Subcutaneous adipose tissue (tissue), 4 donors: ENCODE results near the gene SENP6. TPM values are rescaled to one million over a fixed set of nuclear protein-coding genes. Genes with fewer than 3 reads are reported as not detected.

Experiments used
- total RNA-seq, 4 donors: library from RNA; depleted of rRNA; stranded (reverse); fragments of >200 nt; gene quantifications; one replicate each; pipeline ENCODE4 v1.1.0, GENCODE V29; 2016
- TF ChIP-seq, protein P1 (sequence below): fragments of 450-650 bp; IDR thresholded peaks from one replicate; pipeline ENCODE4 v1.5.1; 2016; ENCODE audit warnings: low read depth, mild to moderate bottlenecking, control low read depth, antibody characterized with exemption, moderate library complexity

The SENP6 gene
- total RNA-seq, 4 donors from 2014 or later, result 100 to 177 (median 105) TPM

DNA sequence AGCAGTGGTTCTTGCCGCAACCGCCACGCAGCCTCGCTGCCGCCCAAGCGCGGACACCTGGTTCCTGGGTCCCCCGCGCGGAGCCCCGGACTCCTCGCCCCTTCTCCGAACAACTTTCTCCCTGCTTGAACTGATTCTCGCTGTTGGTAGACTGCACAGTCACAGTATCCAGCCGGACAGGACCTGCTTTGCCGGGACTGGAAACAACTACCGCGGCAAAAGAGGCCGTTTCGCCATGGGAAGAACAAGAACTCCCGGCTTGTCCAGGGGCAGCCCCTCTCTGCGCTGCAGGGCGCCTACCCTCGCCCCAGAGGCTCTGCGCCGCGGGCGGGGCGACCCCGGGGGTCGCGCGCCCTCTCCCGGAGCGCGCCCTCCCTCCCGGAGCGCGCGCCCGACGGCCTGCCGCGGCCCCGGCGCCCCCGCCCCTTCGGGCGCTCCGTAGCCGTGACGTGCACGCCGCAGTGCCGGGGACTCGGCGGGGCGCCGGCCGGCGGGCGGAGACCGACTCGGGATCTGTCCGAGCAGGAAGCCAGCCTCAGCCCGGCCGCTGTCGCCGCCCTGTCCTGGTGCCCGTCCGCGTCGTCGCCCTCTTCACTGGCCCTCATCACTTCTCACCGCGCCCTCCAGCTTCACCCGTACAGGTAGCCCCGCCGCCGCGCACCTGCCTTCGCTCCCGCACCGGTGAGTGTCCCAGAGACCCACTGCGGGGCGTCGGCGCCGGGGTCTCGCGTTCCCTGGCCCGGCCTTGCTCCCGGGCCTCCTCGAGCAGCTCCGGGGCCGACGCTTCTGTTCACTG is 147.3 kb downstream of the SENP6 start, which contains the start of gene MYO6:
MYO6 (plus strand) TSS at position 497 of the 796 bp plus-strand sequence. CDS start 68,309 bp downstream, outside the sequence.
- TF ChIP-seq, protein P1, sequence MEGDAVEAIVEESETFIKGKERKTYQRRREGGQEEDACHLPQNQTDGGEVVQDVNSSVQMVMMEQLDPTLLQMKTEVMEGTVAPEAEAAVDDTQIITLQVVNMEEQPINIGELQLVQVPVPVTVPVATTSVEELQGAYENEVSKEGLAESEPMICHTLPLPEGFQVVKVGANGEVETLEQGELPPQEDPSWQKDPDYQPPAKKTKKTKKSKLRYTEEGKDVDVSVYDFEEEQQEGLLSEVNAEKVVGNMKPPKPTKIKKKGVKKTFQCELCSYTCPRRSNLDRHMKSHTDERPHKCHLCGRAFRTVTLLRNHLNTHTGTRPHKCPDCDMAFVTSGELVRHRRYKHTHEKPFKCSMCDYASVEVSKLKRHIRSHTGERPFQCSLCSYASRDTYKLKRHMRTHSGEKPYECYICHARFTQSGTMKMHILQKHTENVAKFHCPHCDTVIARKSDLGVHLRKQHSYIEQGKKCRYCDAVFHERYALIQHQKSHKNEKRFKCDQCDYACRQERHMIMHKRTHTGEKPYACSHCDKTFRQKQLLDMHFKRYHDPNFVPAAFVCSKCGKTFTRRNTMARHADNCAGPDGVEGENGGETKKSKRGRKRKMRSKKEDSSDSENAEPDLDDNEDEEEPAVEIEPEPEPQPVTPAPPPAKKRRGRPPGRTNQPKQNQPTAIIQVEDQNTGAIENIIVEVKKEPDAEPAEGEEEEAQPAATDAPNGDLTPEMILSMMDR, result no peak

DNA sequence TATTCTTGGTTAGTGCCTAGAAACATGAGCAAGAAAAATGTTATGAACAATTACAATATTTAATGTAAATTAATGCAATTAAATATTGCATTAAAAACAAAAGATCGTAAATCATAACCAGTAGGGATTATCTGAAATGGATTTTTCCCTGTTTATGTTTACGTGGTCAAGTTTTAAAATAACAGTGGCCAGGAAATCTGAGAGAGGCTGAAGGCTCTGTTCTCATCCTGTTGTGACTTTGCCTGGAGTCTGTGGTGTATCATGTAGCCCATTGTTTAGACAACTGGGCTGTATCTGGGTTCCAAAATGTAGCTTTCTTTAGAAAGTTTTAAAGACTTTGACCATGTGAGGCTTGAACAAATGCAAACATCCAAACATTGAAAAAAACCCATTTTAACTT is 149.8 kb downstream of the SENP6 start:
- TF ChIP-seq, protein P1, result no peak

DNA sequence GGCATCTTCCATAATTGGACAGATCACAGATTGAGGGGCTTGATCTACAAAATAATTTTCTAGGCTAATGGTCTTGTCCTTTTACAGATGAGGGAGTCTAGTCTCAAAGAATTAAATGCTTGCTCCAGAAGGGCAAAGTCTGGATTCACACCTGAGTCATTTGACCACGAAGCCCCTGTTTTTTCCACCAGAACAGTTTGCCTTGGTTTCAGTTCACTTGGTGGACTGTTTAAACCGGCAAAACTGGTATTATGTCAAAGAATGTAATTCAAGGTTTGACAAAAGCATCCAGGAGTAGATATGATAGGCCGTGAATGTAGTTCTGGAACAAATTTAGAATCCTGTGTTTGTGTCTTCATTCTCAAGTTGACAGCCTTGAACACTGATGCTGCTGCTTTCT is 150.7 kb downstream of the SENP6 start:
- TF ChIP-seq, protein P1, result no peak

DNA sequence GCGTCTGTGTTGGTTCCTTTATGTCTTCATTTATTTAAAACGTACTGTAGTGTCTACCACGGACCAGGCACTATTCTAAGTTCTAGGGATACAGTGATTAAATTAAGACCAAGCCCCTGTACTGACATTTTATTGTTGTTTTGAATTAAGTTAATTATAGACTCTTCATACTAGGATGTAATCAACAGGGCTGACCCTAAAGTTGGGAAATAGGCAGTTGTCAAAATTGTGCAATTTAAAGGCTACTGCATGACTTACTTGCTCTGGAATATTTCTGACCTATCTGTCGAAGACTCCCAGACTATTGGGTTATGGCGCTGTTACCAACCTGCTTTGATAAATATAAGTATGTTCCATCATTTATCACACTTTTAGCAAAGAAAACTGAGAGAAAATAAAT is 154.0 kb downstream of the SENP6 start:
- TF ChIP-seq, protein P1, result no peak

DNA sequence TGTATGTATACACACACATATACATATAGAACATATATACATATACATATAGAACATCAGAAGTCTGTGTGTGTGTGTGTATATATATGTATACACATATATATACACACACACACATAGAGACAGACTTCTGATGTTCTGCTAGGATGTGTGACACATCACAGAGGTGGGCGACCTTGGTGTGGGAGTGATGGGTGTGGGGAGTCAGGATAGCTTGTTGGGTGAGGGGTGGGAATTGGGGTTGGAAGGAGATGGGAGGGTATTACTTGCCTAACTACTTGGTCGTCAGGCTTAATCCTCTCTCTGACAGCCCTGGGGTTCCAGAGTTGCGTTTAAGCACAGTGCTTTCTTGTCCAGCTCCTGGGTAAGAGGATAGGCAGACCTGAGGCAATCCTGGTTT is 155.6 kb downstream of the SENP6 start:
- TF ChIP-seq, protein P1, result no peak

DNA sequence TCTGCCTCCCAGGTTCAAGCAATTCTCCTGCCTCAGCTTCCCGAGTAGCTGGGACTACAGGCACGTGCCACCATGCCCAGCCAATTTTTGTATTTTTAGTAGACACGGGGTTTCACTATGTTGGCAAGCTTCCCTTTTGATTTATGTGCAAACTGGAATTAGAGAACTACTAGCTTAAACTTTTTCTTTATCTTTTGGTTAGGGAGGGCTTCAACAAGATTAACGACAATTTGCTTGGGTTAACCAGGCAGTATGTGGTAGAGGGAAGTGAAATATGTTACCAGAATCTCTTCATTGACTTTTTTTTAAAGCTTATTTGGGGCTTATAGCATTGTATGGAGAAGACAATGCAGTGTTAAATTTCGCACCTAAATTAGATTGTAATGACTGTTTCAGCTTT is 156.4 kb downstream of the SENP6 start:
- TF ChIP-seq, protein P1, result no peak

DNA sequence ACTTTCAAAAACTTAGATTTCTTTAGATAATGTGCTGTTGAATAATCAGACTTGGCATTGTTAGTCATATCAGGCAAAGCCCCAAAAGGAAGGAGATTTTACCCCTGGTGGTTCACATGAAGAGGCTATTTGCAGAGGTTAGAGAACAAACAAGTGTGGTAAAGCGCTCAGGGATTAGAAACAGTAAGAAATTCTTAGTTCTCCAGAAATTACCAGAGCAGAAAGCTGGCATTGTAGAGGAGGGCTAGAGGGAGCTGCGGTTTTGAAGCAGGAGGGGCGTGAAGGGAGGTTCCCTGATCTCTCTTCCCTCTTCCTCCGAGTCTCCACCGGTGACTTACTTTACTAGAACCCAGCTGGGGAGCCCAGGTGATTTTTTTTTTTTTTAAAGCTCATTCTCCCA is 157.5 kb downstream of the SENP6 start:
- TF ChIP-seq, protein P1, result no peak
